K562 (cell line): ENCODE data around the gene NECTIN4. TPM values are rescaled to one million over a fixed set of nuclear protein-coding genes. Genes with fewer than 3 reads are reported as not detected.

Source experiments
- ATAC-seq: fragments of 200-7000 bp; cut with Tn5 transposase; 3 replicates; pipeline ENCODE4 v1.9.1; 2020; ENCODE audit warnings: moderate library complexity
- BruUV-seq: library from RNA; stranded (reverse); fragments of 400-500 nt; replicated peaks from 2 replicates; lab custom pipeline; 2021; lab: Mats Ljungman, UMichigan
- CTCF ChIA-PET: fragments of 300-600 bp; formaldehyde crosslinking; extraction: SDS; loops from one replicate; lab custom pipeline; 2021; ENCODE audit warnings: low intra/inter-chr PET ratio; lab: Yijun Ruan, JAX
- POLR2A ChIA-PET: fragments of 300-600, 350-650 bp; sonication (Branson Sonifier 250); formaldehyde crosslinking; extraction: SDS; loops from one replicate; lab custom pipeline; 2021; ENCODE audit warnings: antibody characterized with exemption, inconsistent platforms; lab: Yijun Ruan, JAX
- DNase-seq, 4 experiments: peaks; one replicate each; pipeline versions ENCODE4 v3.0.0 to v3.0.0-alpha.2; 2011 to 2018; ENCODE audit warnings: low spot score in 3 of 4, mixed read lengths in 3 of 4; ENCODE audit errors: extremely low read depth in 1 of 4
- FAIRE-seq: peaks from 2 replicates; lab custom pipeline; 2011; peaks lifted over from hg19 to GRCh38; lab: Jason Lieb, UNC
- H2AFZ ChIP-seq: 2 replicates; pipeline ENCODE4 v1.6.0; 2011; ENCODE audit warnings: low read depth, low read length, control low read depth, inconsistent platforms
- H3K27ac ChIP-seq: fragments of 200-600 bp; 3 replicates; pipeline ENCODE4 v1.8.0; 2011; ENCODE audit warnings: low read depth, mild to moderate bottlenecking, control low read depth, inconsistent platforms, low read length, moderate library complexity, mixed read lengths; ENCODE audit errors: extremely low read depth
- H3K27me3 ChIP-seq, 2 experiments: fragments of 300-600 bp in 1 of 2; 2 replicates in 1 of 2; 3 replicates in 1 of 2; pipeline versions ENCODE4 v1.6.0 to v1.8.0; 2011; ENCODE audit warnings: inconsistent platforms in 2 of 2, low read length in 2 of 2, mild to moderate bottlenecking in 1 of 2, mixed read lengths in 1 of 2, moderate library complexity in 1 of 2; ENCODE audit not compliant: control insufficient read depth in 2 of 2, insufficient read depth in 2 of 2
- H3K36me3 ChIP-seq: fragments of 300-600 bp; 3 replicates; pipeline ENCODE4 v1.8.0; 2011; ENCODE audit warnings: mild to moderate bottlenecking, low read length, inconsistent platforms; ENCODE audit not compliant: control insufficient read depth, insufficient read depth
- H3K4me1 ChIP-seq, 2 experiments: fragments of 200-600 bp in 1 of 2; replicated peaks in 1 of 2; 2 replicates in 1 of 2; 3 replicates in 1 of 2; pipeline versions ENCODE4 v1.5.1 to v1.8.0; 2011; ENCODE audit warnings: inconsistent platforms in 2 of 2, low read length in 2 of 2, mild to moderate bottlenecking in 1 of 2, mixed read lengths in 1 of 2, moderate library complexity in 1 of 2; ENCODE audit not compliant: control insufficient read depth in 2 of 2, insufficient read depth in 2 of 2
- H3K4me2 ChIP-seq: 2 replicates; pipeline ENCODE4 v1.6.1; 2011; ENCODE audit warnings: low read length, control low read depth, inconsistent platforms, mixed read lengths; ENCODE audit not compliant: insufficient read depth
- H3K4me3 ChIP-seq: fragments of 200-600 bp; sonication (generic), shearing (Covaris generic); 2 replicates; pipeline ENCODE4 v1.5.1; 2016; ENCODE audit warnings: control low read depth, inconsistent platforms
- H3K79me2 ChIP-seq: fragments of 200-600 bp; 3 replicates; pipeline ENCODE4 v1.8.0; 2011; ENCODE audit warnings: low read length, inconsistent platforms; ENCODE audit not compliant: control insufficient read depth, insufficient read depth
- H3K9ac ChIP-seq, 2 experiments: 2 replicates each; pipeline versions ENCODE4 v1.6.0 to v1.6.1; 2011; ENCODE audit warnings: low read depth in 2 of 2, low read length in 2 of 2, control low read depth in 1 of 2, inconsistent platforms in 1 of 2, mild to moderate bottlenecking in 1 of 2, mixed read lengths in 1 of 2; ENCODE audit not compliant: insufficient read depth in 1 of 2
- H3K9me1 ChIP-seq: one replicate; pipeline ENCODE4 v1.6.0; 2011; ENCODE audit warnings: inconsistent platforms, mild to moderate bottlenecking, low read length, moderate library complexity; ENCODE audit not compliant: control insufficient read depth, insufficient read depth
- H3K9me3 ChIP-seq: replicated peaks from 2 replicates; pipeline ENCODE4 v1.5.1; 2011; ENCODE audit warnings: low read depth, low read length, inconsistent platforms; ENCODE audit not compliant: control insufficient read depth, insufficient read depth
- H4K20me1 ChIP-seq: replicated peaks from 2 replicates; pipeline ENCODE4 v1.6.1; 2011; ENCODE audit warnings: low read length, inconsistent platforms, mixed read lengths; ENCODE audit not compliant: control insufficient read depth, insufficient read depth
- AFF1 ChIP-seq, 2 experiments: fragments of 450-650 bp; IDR thresholded peaks; 2 replicates each; pipeline ENCODE4 v1.6.1; 2018; ENCODE audit warnings: mild to moderate bottlenecking in 2 of 2, low read depth in 1 of 2; ENCODE audit not compliant: partially characterized antibody in 2 of 2
- EGR1 ChIP-seq: fragments of 450-650 bp; conservative IDR thresholded peaks from 2 replicates; pipeline ENCODE4 v1.6.1; 2017; ENCODE audit warnings: mild to moderate bottlenecking
- HNRNPUL1 ChIP-seq: fragments of 200-400 bp; formaldehyde crosslinking; IDR thresholded peaks from 2 replicates; pipeline ENCODE4 v1.6.1; 2017; ENCODE audit warnings: low read length
- ILK ChIP-seq: fragments of 450-650 bp; IDR thresholded peaks from 2 replicates; pipeline ENCODE4 v1.6.1; 2016; ENCODE audit warnings: missing genetic modification characterization, low read depth, mild to moderate bottlenecking, missing compliant biosample characterization, moderate library complexity, borderline replicate concordance
- NFRKB ChIP-seq: fragments of 450-650 bp; IDR thresholded peaks from 2 replicates; pipeline ENCODE4 v1.6.1; 2016; ENCODE audit warnings: low read depth
- SIN3A ChIP-seq, 2 experiments: fragments of 150-350 bp in 1 of 2; IDR thresholded peaks; 2 replicates each; pipeline ENCODE4 v1.6.1; 2011 to 2016; ENCODE audit warnings: borderline replicate concordance in 2 of 2, low read depth in 2 of 2, low read length in 2 of 2, mild to moderate bottlenecking in 2 of 2, moderate library complexity in 2 of 2; ENCODE audit not compliant: control insufficient read depth in 1 of 2
- ZNF407 ChIP-seq: fragments of 450-650 bp; IDR thresholded peaks from 2 replicates; pipeline ENCODE4 v1.6.1; 2016; ENCODE audit warnings: low read depth
- WGBS: fragments of 100-300 bp; shearing (Covaris generic); methylation state at CpG from one replicate; pipeline ENCODE4 v1.1.6; 2016; ENCODE audit warnings: low coverage, mixed read lengths; ENCODE audit not compliant: insufficient coverage; ENCODE audit errors: missing lambda C conversion rate; 5-methylcytosine and 5-hydroxymethylcytosine counted together
- in situ Hi-C: fragments of 300-500 bp; cut with MboI; formaldehyde crosslinking; loops from 4 replicates; pipeline ENCODE4 v1.15.0; 2018; ENCODE audit warnings: inconsistent platforms, mixed read lengths
- intact Hi-C: fragments of 100-400 bp; cut with micrococcal nuclease; formaldehyde crosslinking; loops from 2 replicates; pipeline ENCODE4 v1.14.2; 2022
- polyA plus RNA-seq, 8 experiments: library from polyadenylated mRNA; depleted of rRNA in 4 of 8; stranded (reverse) in 5 of 8; unstranded in 3 of 8; fragments of >200 nt; fragmentation: Nextera tagmentation in 2 of 8; fragmentation: Illumina TruSeq in 1 of 8; extraction: Ambion mirVana in 2 of 8; extraction: Trizol in 1 of 8; gene quantifications; 2 replicates each; pipeline versions ENCODE4 v1.2.1 to v1.2.3, GENCODE V29; 2011 to 2014; ENCODE audit warnings: inconsistent platforms in 1 of 8, missing spikeins in 1 of 8
- total RNA-seq, 7 experiments: library from RNA; depleted of rRNA in 6 of 7; stranded (reverse); fragments of >200 nt in 6 of 7; fragmentation: Illumina TruSeq in 2 of 7; extraction: Trizol in 2 of 7; gene quantifications; 2 replicates each; pipeline versions ENCODE4 v1.2.1 to v1.2.3, GENCODE V29; 2011 to 2021; ENCODE audit warnings: low replicate concordance in 1 of 7
- TF ChIP-seq, protein P1 (sequence below): sonication (generic); IDR thresholded peaks from 2 replicates; pipeline ENCODE4 v1.6.1; 2016

Gene NECTIN4
- total and polyA plus RNA-seq, 9 of the 15 experiments (the other 6 are each of a cell fraction or from before 2014, with no cell fraction given): 0.01 to 0.09 TPM; not detected in 7

GRCh38 chr1:161033751-161034150 is 55.6 kb downstream of the NECTIN4 start:
- H4K20me1 ChIP-seq: no peaks in the 10 kb centered on the region
- no peak overlapping the region for H3K4me3 ChIP-seq
- H3K4me2 ChIP-seq: no peak overlapping the region
- no peaks in the 10 kb centered on the region for H3K27me3 ChIP-seq
- H2AFZ ChIP-seq: no peak overlapping the region
- H3K79me2 ChIP-seq: no peaks in the 10 kb centered on the region
- H3K9me3 ChIP-seq: no peaks in the 10 kb centered on the region
- no peaks in the 10 kb centered on the region for H3K9me1 ChIP-seq
- peaks cover 5% of the 10 kb centered on the region; the same call in 1 of the 3 replicates for H3K36me3 ChIP-seq
- in situ Hi-C loops (no loop called here), intact Hi-C loops (no loop called here)
- ChIA-PET CTCF (no interaction called here), POLR2A (interaction anchor here (0.8 to 1.4 kb wide), 2 partner anchors 13 to 23 kb away, joined by 3 to 5 read pairs; partner anchors contain the start of gene F11R)
- BruUV-seq: no TSS peak
- no peak overlapping the region for H3K27ac ChIP-seq
- DNase-seq: peak in 2 of 4 experiments; percentile 47 to 57
- H3K4me1 ChIP-seq: peaks cover 3 to 13% of the 10 kb centered on the region in 2 experiments
- no peak overlapping the region for H3K9ac ChIP-seq
- FAIRE-seq: no peak
- 28% methylated on average over 3 of the region's 3 CpGs for WGBS
- ATAC-seq: peak; percentile 68
- TF ChIP-seq, protein P1, sequence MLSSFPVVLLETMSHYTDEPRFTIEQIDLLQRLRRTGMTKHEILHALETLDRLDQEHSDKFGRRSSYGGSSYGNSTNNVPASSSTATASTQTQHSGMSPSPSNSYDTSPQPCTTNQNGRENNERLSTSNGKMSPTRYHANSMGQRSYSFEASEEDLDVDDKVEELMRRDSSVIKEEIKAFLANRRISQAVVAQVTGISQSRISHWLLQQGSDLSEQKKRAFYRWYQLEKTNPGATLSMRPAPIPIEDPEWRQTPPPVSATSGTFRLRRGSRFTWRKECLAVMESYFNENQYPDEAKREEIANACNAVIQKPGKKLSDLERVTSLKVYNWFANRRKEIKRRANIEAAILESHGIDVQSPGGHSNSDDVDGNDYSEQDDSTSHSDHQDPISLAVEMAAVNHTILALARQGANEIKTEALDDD: no peak
- TF ChIP-seq SIN3A (IDR thresholded peaks at IDR 0.05; ENCODE audit: borderline replicate concordance in 2 of 2, control insufficient read depth in 1 of 2, low read depth in 2 of 2, low read length in 2 of 2) (no peak), HNRNPUL1 (no peak), NFRKB (no peak), AFF1 (IDR thresholded peaks at IDR 0.05; ENCODE audit: low read depth in 1 of 2, partially characterized antibody in 2 of 2) (no peak), ILK (tag) (no peak), EGR1 (0 out of 2 replicates have a peak, but pooled peaks have one; percentile 26), ZNF407 (no peak)
